ENCODE results near the gene BTBD9. TPM values are rescaled to one million over a fixed set of nuclear protein-coding genes. Genes with fewer than 3 reads are reported as not detected.

The BTBD9 gene
- total RNA-seq, 4 donors from 2014 or later = 8.6 to 34.1 (median 30.8) TPM

DNA sequence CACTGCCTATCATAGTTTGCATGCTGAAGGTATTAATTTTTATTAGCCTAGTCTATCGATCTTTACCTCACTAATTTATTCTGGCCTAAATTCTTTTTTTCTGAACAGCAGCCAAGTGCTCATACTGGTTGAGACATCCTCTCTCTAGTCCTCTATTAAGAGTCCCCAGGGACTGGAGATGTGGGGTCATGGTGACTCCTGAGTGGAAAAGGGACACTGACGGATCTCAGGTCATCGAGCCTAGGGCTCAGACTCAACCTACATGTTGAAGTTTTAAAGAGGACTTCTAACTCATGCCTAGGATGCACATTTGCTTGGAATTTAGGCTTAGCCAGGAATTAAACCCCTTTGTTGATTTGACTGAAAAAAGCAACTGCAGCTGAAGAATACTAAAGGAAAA lies 378.1 kb downstream of the BTBD9 start:
- Histone ChIP-seq H3K4me3 (no peak overlapping the region), H3K36me3 (no peaks in the 10 kb centered on the region), H3K9me3 (no peaks in the 10 kb centered on the region), H3K27ac (peak overlapping the region in 1 of 4 donors; percentile 31), H3K27me3 (no peaks in the 10 kb centered on the region), H3K4me1 (peaks cover 0 to 9% (median 3%) of the 10 kb centered on the region in 4 donors)
- in situ Hi-C loops (cut with MboI; ENCODE audit: low pct_ligation_motif_present in 1 of 4, low pct_unique_long_range_greater_than_20kb in 1 of 4, low sequenced_read_pairs in 3 of 4) = no loop called here
- WGBS, 2 donors (ENCODE audit: low coverage in 1 of 2) = 82 to 90% methylated on average over 2 to 3 of the region's 3 CpGs
- no peak for DNase-seq
- intact Hi-C loops (cut with DNase I; ENCODE audit: low total_unique reads) = no loop called here
- TF ChIP-seq EP300 (IDR thresholded peaks at IDR 0.05; ENCODE audit: low read depth) (no peak), POLR2A (IDR thresholded peaks at IDR 0.05) (no peak), CTCF (IDR thresholded peaks at IDR 0.05) (no peak), POLR2AphosphoS5 (IDR thresholded peaks at IDR 0.05) (no peak)

- in situ Hi-C loops (cut with MboI; ENCODE audit: low pct_ligation_motif_present in 1 of 4, low pct_unique_long_range_greater_than_20kb in 1 of 4, low sequenced_read_pairs in 3 of 4) = no loop called here
- no peak for DNase-seq
- TF ChIP-seq POLR2A (IDR thresholded peaks at IDR 0.05) (no peak), POLR2AphosphoS5 (IDR thresholded peaks at IDR 0.05) (no peak), EP300 (IDR thresholded peaks at IDR 0.05; ENCODE audit: low read depth) (no peak), CTCF (IDR thresholded peaks at IDR 0.05) (no peak)
- WGBS, 2 donors (ENCODE audit: low coverage in 1 of 2) = 44 to 65% methylated on average over 1 to 2 of the region's 2 CpGs
- Histone ChIP-seq H3K4me3 (no peak overlapping the region), H3K36me3 (peaks cover 0 to 8% (median 0%) of the 10 kb centered on the region in 4 donors), H3K27me3 (no peaks in the 10 kb centered on the region), H3K9me3 (no peaks in the 10 kb centered on the region), H3K27ac (no peak overlapping the region), H3K4me1 (peaks cover 0 to 9% (median 3%) of the 10 kb centered on the region in 4 donors)
- intact Hi-C loops (cut with DNase I; ENCODE audit: low total_unique reads) = no loop called here
These were observed 380.0 kb downstream of the BTBD9 start for GRCh38 chr6:38259736-38260135.

DNA sequence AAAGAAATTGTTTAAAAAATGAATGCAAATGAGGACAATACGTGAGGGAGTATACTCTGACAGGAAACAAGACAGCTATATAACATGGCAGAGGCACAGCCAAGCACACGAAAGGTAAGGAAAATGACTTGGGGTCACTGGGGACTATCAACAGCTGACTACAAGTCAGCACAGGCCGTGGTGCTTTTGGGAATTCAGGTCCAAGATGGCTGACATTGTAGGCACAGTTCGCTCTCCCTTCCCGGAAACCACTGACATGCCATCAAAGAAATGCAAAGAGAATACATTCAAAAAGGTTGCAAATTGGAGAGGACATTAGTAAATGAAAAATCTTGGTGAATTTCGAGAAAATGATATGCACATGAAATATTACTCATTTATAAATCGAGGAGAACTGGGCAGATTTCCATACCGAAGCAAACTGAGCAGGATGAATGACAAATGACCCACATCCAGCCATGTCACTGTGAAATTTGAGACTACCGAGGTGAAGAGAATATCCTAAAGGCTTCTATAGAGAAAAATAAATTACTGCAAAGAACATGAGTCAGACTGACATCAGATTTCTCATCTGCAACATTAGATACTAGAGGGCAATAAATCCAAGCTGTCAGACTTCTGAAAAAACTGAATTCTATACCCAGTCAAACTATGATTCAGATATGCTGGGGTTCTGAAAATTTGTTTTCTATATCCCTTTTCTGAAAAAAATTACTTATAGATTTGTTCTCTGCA lies 391.1 kb downstream of the BTBD9 start:
- intact Hi-C loops (cut with DNase I; ENCODE audit: low total_unique reads) = no loop called here
- no peak overlapping the region for H3K27ac ChIP-seq
- no peaks in the 10 kb centered on the region for H3K4me1 ChIP-seq
- H3K4me3 ChIP-seq = no peak overlapping the region
- in situ Hi-C loops (cut with MboI; ENCODE audit: low pct_ligation_motif_present in 1 of 4, low pct_unique_long_range_greater_than_20kb in 1 of 4, low sequenced_read_pairs in 3 of 4) = no loop called here
- H3K9me3 ChIP-seq = no peaks in the 10 kb centered on the region
- TF ChIP-seq CTCF (IDR thresholded peaks at IDR 0.05) (no peak), POLR2AphosphoS5 (IDR thresholded peaks at IDR 0.05) (no peak)
- WGBS, 2 donors (ENCODE audit: low coverage in 1 of 2) = 89 to 93% methylated on average over 9 of the region's 9 CpGs
- no peaks in the 10 kb centered on the region for H3K36me3 ChIP-seq
- no peaks in the 10 kb centered on the region for H3K27me3 ChIP-seq
- no peak for DNase-seq

GRCh38 chr6:38245295-38245694 lies 394.4 kb downstream of the BTBD9 start:
- in situ Hi-C loops (cut with MboI; ENCODE audit: low pct_ligation_motif_present in 1 of 4, low pct_unique_long_range_greater_than_20kb in 1 of 4, low sequenced_read_pairs in 3 of 4) = no loop called here
- TF ChIP-seq EP300 (IDR thresholded peaks at IDR 0.05; ENCODE audit: low read depth) (no peak), CTCF (IDR thresholded peaks at IDR 0.05) (no peak), POLR2AphosphoS5 (IDR thresholded peaks at IDR 0.05) (no peak), POLR2A (IDR thresholded peaks at IDR 0.05) (no peak)
- WGBS, 2 donors (ENCODE audit: low coverage in 1 of 2) = 95 to 100% methylated on average over 3 of the region's 3 CpGs

More at GRCh38 chr6:38245295-38245694, 394.4 kb downstream of the BTBD9 start:
- intact Hi-C loops (cut with DNase I; ENCODE audit: low total_unique reads) = no loop called here
- Histone ChIP-seq H3K27me3 (no peaks in the 10 kb centered on the region), H3K36me3 (no peaks in the 10 kb centered on the region), H3K4me1 (no peaks in the 10 kb centered on the region), H3K27ac (no peak overlapping the region), H3K4me3 (no peak overlapping the region), H3K9me3 (no peaks in the 10 kb centered on the region)
- DNase-seq = no peak

All from transverse colon (tissue), 4 donors.